SK-N-SH (cell line): ENCODE data around the gene MAPK8IP1. TPM values are rescaled to one million over a fixed set of nuclear protein-coding genes. Genes with fewer than 3 reads are reported as not detected.
A peak's percentile ranks its signal among the peaks of the same experiment; 100 is the strongest.

ENCODE experiments used
- CTCF ChIA-PET: fragments of 300-600, 350-600 bp; formaldehyde crosslinking; extraction: SDS; loops from one replicate; lab custom pipeline; 2021; lab: Yijun Ruan, JAX
- POLR2A ChIA-PET: fragments of 350-600 bp; sonication (Branson Sonifier 250); formaldehyde crosslinking; extraction: SDS; loops from one replicate; lab custom pipeline; 2020; ENCODE audit warnings: antibody characterized with exemption, inconsistent platforms; lab: Yijun Ruan, JAX
- DNase-seq: peaks from one replicate; pipeline ENCODE4 v3.0.0; 2012
- H2AFZ ChIP-seq: fragments of 200-600 bp; sonication (generic); 2 replicates; pipeline ENCODE4 v1.8.1; 2016; ENCODE audit warnings: antibody characterized with exemption, mild to moderate bottlenecking, low read depth
- H3F3A ChIP-seq: fragments of 200-600 bp; sonication (generic); replicated peaks from 2 replicates; pipeline ENCODE3; 2016; ENCODE audit warnings: antibody characterized with exemption, mild to moderate bottlenecking; ENCODE audit not compliant: insufficient read depth
- H3K27ac ChIP-seq, 2 experiments: fragments of 200-500 bp in 1 of 2; fragments of 200-600 bp in 1 of 2; sonication (Bioruptor generic) in 1 of 2; sonication (generic), shearing (Covaris generic) in 1 of 2; 2 replicates each; pipeline versions ENCODE4 v1.5.1 to v1.6.1; 2014 to 2016; ENCODE audit warnings: low read depth in 2 of 2, inconsistent platforms in 1 of 2, low read length in 1 of 2, mild to moderate bottlenecking in 1 of 2, mixed read lengths in 1 of 2
- H3K27me3 ChIP-seq: fragments of 200-600 bp; sonication (generic), shearing (Covaris generic); 2 replicates; pipeline ENCODE4 v1.6.1; 2016; ENCODE audit warnings: mixed run types; ENCODE audit not compliant: insufficient read depth
- H3K36me3 ChIP-seq, 2 experiments: fragments of 200-500 bp in 1 of 2; fragments of 200-600 bp in 1 of 2; sonication (Bioruptor generic) in 1 of 2; sonication (generic) in 1 of 2; replicated peaks in 1 of 2; 2 replicates each; pipeline versions ENCODE3 to v1.5.1; 2014 to 2016; ENCODE audit warnings: low read length in 1 of 2, mild to moderate bottlenecking in 1 of 2; ENCODE audit not compliant: insufficient read depth in 2 of 2, control insufficient read depth in 1 of 2
- H3K4me1 ChIP-seq, 2 experiments: fragments of 200-500 bp in 1 of 2; fragments of 200-600 bp in 1 of 2; sonication (Bioruptor generic) in 1 of 2; sonication (generic), shearing (Covaris generic) in 1 of 2; 2 replicates each; pipeline versions ENCODE4 v1.5.1 to v1.6.1; 2014 to 2016; ENCODE audit warnings: low read depth in 1 of 2, low read length in 1 of 2, mixed run types in 1 of 2; ENCODE audit not compliant: insufficient read depth in 2 of 2, control insufficient read depth in 1 of 2
- H3K4me2 ChIP-seq: fragments of 200-600 bp; sonication (generic), shearing (Covaris generic); 2 replicates; pipeline ENCODE4 v1.6.1; 2017; ENCODE audit warnings: mixed run types
- H3K4me3 ChIP-seq, 2 experiments: fragments of 200-500 bp in 1 of 2; fragments of 200-600 bp in 1 of 2; sonication (Bioruptor generic) in 1 of 2; sonication (generic), shearing (Covaris generic) in 1 of 2; 2 replicates each; pipeline versions ENCODE4 v1.5.1 to v1.8.1; 2014 to 2016; ENCODE audit warnings: low read depth in 2 of 2, inconsistent platforms in 1 of 2, low read length in 1 of 2, mild to moderate bottlenecking in 1 of 2, mixed read lengths in 1 of 2, moderate library complexity in 1 of 2
- H3K79me2 ChIP-seq: fragments of 200-600 bp; sonication (generic); 2 replicates; pipeline ENCODE4 v1.8.1; 2017; ENCODE audit warnings: mild to moderate bottlenecking; ENCODE audit not compliant: insufficient read depth
- H3K9ac ChIP-seq: fragments of 200-600 bp; sonication (generic); 2 replicates; pipeline ENCODE4 v1.6.1; 2017; ENCODE audit warnings: mixed run types
- H3K9me2 ChIP-seq: fragments of 200-600 bp; sonication (generic); 2 replicates; pipeline ENCODE4 v1.6.1; 2017; ENCODE audit warnings: mixed run types
- H3K9me3 ChIP-seq: fragments of 200-600 bp; sonication (generic); 2 replicates; pipeline ENCODE4 v1.6.1; 2017; ENCODE audit warnings: mixed run types, mild to moderate bottlenecking, moderate library complexity
- H4K20me1 ChIP-seq: fragments of 200-600 bp; sonication (generic); 2 replicates; pipeline ENCODE4 v1.6.1; 2017; ENCODE audit warnings: mild to moderate bottlenecking, mixed run types; ENCODE audit not compliant: insufficient read depth
- CHD2 ChIP-seq: fragments of 150-350 bp; IDR thresholded peaks from 2 replicates; pipeline ENCODE4 v1.6.1; 2018; ENCODE audit warnings: low read length; ENCODE audit not compliant: partially characterized antibody
- CTCF ChIP-seq: fragments of 200-600 bp; sonication (generic); IDR thresholded peaks from 2 replicates; pipeline ENCODE4 v1.6.1; 2017; ENCODE audit warnings: antibody characterized with exemption, mild to moderate bottlenecking, moderate library complexity
- EP300 ChIP-seq, 2 experiments: IDR thresholded peaks; 2 replicates each; pipeline versions ENCODE4 v1.4.0 to v1.6.1; 2012; ENCODE audit warnings: borderline replicate concordance in 1 of 2, low read depth in 1 of 2, low read length in 1 of 2
- EZH2phosphoT487 ChIP-seq: fragments of 200-600 bp; sonication (generic); IDR thresholded peaks from 2 replicates; pipeline ENCODE4 v1.6.1; 2017; ENCODE audit warnings: low read depth, mixed run types, mild to moderate bottlenecking, antibody characterized with exemption, moderate library complexity, borderline replicate concordance
- FOXJ3 ChIP-seq: sonication (generic); formaldehyde crosslinking; IDR thresholded peaks from 2 replicates; pipeline ENCODE4 v1.5.1; 2020; ENCODE audit warnings: mild to moderate bottlenecking, missing genetic modification reagents
- GABPA ChIP-seq: IDR thresholded peaks from 2 replicates; pipeline ENCODE4 v1.4.0; 2012; ENCODE audit warnings: low read depth, mild to moderate bottlenecking
- IRF3 ChIP-seq: fragments of 150-350 bp; IDR thresholded peaks from 2 replicates; pipeline ENCODE4 v1.6.1; 2016; ENCODE audit warnings: mild to moderate bottlenecking, low read depth, low read length
- MXI1 ChIP-seq: IDR thresholded peaks from 2 replicates; pipeline ENCODE4 v1.6.1; 2012; ENCODE audit warnings: mild to moderate bottlenecking, low read depth, low read length, improper control_type of control experiment
- PBX3 ChIP-seq: IDR thresholded peaks from 2 replicates; pipeline ENCODE4; 2012
- POLR2AphosphoS5 ChIP-seq: IDR thresholded peaks from 2 replicates; pipeline ENCODE4 v1.6.1; 2012; ENCODE audit warnings: low read depth, low read length
- REST ChIP-seq: IDR thresholded peaks from 2 replicates; pipeline ENCODE4 v1.6.1; 2012; ENCODE audit warnings: mild to moderate bottlenecking, low read depth, low read length, moderate library complexity
- SIN3A ChIP-seq: IDR thresholded peaks from 2 replicates; pipeline ENCODE4 v1.6.1; 2012; ENCODE audit warnings: low read depth, mild to moderate bottlenecking, low read length, moderate library complexity, borderline replicate concordance
- SMC3 ChIP-seq: IDR thresholded peaks from 2 replicates; pipeline ENCODE4 v1.6.1; 2012; ENCODE audit warnings: low read depth, low read length, improper control_type of control experiment
- YY1 ChIP-seq: IDR thresholded peaks from 2 replicates; pipeline ENCODE4 v1.4.0; 2012; ENCODE audit warnings: low read depth, mild to moderate bottlenecking
- WGBS: methylation state at CpG from one replicate; pipeline ENCODE4 v1.1.6; 2017; ENCODE audit warnings: low lambda C conversion rate; 5-methylcytosine and 5-hydroxymethylcytosine counted together
- polyA plus RNA-seq, 3 experiments: library from polyadenylated mRNA; depleted of rRNA; stranded (reverse); fragments of >200 nt; gene quantifications; 2 replicates each; pipeline ENCODE4 v1.2.3, GENCODE V29; 2012
- TF ChIP-seq, protein P1 (sequence below): IDR thresholded peaks from 2 replicates; pipeline ENCODE4 v1.4.0; 2012; ENCODE audit warnings: low read depth

The MAPK8IP1 gene
- polyA plus RNA-seq, 1 of the 3 experiments (the other 2 are of a cell fraction): 12.5 TPM

GRCh38 chr11:45879803-45880686 lies 5.4 kb upstream of the MAPK8IP1 start (continued):
- TF ChIP-seq CTCF: no peak
- TF ChIP-seq IRF3: no peak
- no peak for TF ChIP-seq SMC3
- TF ChIP-seq MXI1: no peak
- TF ChIP-seq GABPA: no peak
- TF ChIP-seq EZH2phosphoT487: no peak
- TF ChIP-seq REST: 0 out of 2 replicates have a peak, but pooled peaks have one; percentile 35
- TF ChIP-seq, all 33 proteins: peak for 15

DNA sequence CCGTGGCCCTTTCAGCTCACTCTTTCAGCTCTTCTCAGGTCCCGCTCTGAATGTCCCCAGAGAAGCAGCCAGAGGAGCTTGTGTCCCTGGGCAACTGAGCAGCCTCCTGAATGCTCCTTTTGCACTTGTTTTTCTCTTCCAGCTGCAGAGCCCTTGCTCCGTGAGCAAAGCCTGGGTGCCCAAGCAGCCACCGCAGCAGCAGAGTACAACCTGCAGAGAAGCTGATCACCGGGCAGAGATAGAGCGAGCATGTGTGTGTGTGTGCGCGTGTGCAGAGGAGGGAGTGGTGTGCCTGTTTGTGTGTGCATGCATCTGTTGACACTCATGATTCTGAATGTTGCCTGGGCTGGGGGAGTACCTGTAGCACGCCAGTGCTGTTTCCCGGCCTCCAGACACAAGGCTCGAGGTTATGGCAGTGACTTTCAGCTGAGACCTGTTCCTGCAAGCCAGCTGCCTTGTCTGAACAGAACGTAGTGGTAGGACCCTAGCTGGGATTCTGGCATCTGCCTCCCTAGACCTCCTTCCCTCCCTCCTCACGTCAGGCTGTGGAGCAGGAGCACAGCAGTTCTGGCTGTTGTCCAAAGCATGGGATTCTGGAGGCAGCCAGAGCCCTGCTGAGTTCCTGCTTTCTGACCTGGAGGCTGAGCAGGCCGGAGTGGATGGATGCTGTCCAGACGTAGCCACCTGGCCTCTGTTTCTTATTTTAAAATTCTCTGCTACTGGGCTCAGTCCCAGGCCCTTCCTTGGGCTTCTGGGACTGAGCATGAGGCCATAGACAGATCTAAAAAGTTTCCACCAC lies 4.5 kb upstream of the MAPK8IP1 start:
- no peaks in the 10 kb centered on the region for H3K79me2 ChIP-seq
- WGBS: 53% methylated on average over 10 of the region's 15 CpGs
- H4K20me1 ChIP-seq: peaks cover 24% of the 10 kb centered on the region
- TF ChIP-seq EZH2phosphoT487 (no peak), YY1 (no peak), EP300 (IDR thresholded peaks at IDR 0.05; ENCODE audit: borderline replicate concordance in 1 of 2, low read depth in 1 of 2, low read length in 1 of 2) (peak in 1 of 2 experiments; percentile 82; a peak in 1 of 4 replicates), POLR2AphosphoS5 (0 out of 2 replicates have a peak, but pooled peaks have one; percentile 24), FOXJ3 (CRISPR knock-in tag) (peak; percentile 29; the same call in 1 of the 2 replicates), CTCF (no peak), SIN3A (no peak), PBX3 (peak; percentile 14; the same call in 1 of the 2 replicates), CHD2 (peak; percentile 74)
- TF ChIP-seq, protein P1, sequence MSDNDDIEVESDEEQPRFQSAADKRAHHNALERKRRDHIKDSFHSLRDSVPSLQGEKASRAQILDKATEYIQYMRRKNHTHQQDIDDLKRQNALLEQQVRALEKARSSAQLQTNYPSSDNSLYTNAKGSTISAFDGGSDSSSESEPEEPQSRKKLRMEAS: no peak

More for the DNA sequence above, 4.5 kb upstream of the MAPK8IP1 start:
- Histone ChIP-seq H3K4me2 (peak overlapping the region; percentile 31; the same call in 1 of the 2 replicates), H3K9me2 (no peaks in the 10 kb centered on the region), H3K9ac (no peak overlapping the region), H3K9me3 (no peaks in the 10 kb centered on the region), H3K27me3 (no peaks in the 10 kb centered on the region), H3K4me3 (no peak overlapping the region), H3K36me3 (peaks cover 11 to 25% of the 10 kb centered on the region in 2 experiments), H3F3A (peaks cover 12% of the 10 kb centered on the region), H3K4me1 (peaks cover 24 to 51% of the 10 kb centered on the region in 2 experiments), H3K27ac (peak overlapping the region; percentile 74 to 97; a peak in 3 of 4 replicates), H2AFZ (no peak overlapping the region)
- DNase-seq: peak; percentile 83
- ChIA-PET POLR2A (interaction anchor here (0.9 to 1.8 kb wide), 3 partner anchors 16 to 37 kb away, joined by 4 to 5 read pairs (median 4); partner anchors contain the start of gene PEX16), CTCF (interaction anchor here (0.8 to 3.7 kb wide), 14 partner anchors 8 to 435 kb away, joined by 3 to 20 read pairs (median 5); no protein-coding TSS in a partner anchor)
